Endothelial cell of umbilical vein (primary cell): ENCODE results near the gene BDKRB2.

Experiments used
- MAX ChIP-seq: IDR thresholded peaks from 2 replicates; pipeline ENCODE4 v1.6.1; 2011; ENCODE audit not compliant: insufficient read depth, insufficient read length
- POLR2A ChIP-seq: IDR thresholded peaks from 2 replicates; pipeline ENCODE4 v1.6.1; 2012; ENCODE audit warnings: low read depth, mild to moderate bottlenecking, control low read depth, low read length
- POLR2AphosphoS5 ChIP-seq: IDR thresholded peaks from 2 replicates; pipeline ENCODE4 v1.6.1; 2012; ENCODE audit warnings: low read depth, mild to moderate bottlenecking, control low read depth, low read length, moderate library complexity; ENCODE audit not compliant: insufficient read depth
- TF ChIP-seq, protein P1 (sequence below), 2 donors: IDR thresholded peaks; 1 replicate in 1 of 2; 2 replicates in 1 of 2; pipeline ENCODE4 v1.5.1; 2011; ENCODE audit warnings: low read length in 2 of 2, mild to moderate bottlenecking in 2 of 2, moderate library complexity in 2 of 2, control low read depth in 1 of 2, inconsistent platforms in 1 of 2, low read depth in 1 of 2; ENCODE audit not compliant: insufficient read depth in 1 of 2; ENCODE audit errors: extremely low read depth in 1 of 2

DNA sequence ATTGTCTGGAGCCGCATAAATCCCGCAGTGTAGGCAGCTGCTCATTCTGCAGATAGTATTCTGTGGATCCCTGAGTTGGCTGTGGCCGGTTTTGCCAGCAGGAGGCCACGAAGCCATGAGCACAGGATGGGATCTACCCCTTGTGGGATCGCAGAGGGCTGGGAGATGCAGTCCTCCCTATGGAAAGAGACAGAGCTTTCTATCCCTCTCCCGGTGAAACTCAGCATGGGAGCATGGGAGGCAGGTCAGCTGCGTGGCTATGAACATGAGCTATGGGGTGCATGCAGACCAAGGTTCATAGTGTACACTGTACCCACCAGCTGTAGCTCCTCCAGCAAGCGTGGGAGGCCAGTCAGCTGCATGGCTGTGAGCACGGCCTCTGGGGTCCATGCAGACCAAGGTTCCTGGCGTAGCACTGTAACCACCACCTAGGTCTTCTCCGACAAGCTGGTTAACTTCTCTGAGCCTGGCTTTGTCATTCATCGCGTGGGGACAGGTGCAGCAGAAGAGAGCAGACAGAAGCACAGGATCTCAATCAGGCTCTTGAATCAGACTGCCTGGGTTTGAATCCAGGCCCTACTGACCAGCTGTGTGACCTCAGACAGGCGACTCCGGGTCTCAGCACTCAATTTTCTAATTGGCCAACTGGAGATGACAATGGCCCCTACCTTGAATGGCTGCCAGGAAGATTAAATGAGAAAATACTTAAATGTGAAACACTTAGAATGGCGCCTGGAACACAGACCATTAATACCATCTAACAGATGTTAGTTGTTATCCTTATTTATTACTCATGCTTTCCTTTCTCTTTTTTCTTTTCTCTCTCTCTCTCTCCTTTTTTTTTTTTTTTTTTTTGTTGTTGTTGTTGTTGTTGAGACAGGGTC, 57.4 kb downstream of the BDKRB2 start:
- TF ChIP-seq MAX, result no peak
- no peak for TF ChIP-seq POLR2AphosphoS5
- no peak for TF ChIP-seq POLR2A
- TF ChIP-seq, protein P1, sequence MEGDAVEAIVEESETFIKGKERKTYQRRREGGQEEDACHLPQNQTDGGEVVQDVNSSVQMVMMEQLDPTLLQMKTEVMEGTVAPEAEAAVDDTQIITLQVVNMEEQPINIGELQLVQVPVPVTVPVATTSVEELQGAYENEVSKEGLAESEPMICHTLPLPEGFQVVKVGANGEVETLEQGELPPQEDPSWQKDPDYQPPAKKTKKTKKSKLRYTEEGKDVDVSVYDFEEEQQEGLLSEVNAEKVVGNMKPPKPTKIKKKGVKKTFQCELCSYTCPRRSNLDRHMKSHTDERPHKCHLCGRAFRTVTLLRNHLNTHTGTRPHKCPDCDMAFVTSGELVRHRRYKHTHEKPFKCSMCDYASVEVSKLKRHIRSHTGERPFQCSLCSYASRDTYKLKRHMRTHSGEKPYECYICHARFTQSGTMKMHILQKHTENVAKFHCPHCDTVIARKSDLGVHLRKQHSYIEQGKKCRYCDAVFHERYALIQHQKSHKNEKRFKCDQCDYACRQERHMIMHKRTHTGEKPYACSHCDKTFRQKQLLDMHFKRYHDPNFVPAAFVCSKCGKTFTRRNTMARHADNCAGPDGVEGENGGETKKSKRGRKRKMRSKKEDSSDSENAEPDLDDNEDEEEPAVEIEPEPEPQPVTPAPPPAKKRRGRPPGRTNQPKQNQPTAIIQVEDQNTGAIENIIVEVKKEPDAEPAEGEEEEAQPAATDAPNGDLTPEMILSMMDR (IDR thresholded peaks at IDR 0.05; ENCODE audit: extremely low read depth in 1 of 2, insufficient read depth in 1 of 2, low read depth in 1 of 2, low read length in 2 of 2), result no peak
